CD4-positive, alpha-beta T cell treated with Interleukin-10 for 1 hour (primary cell): ENCODE data around the gene VSIG10L.

Source experiments
- DNase-seq: peaks from one replicate; pipeline ENCODE4 v3.0.0-alpha.2; 2020

The VSIG10L gene

GRCh38 chr19:51337861-51338562 lies 3.9 kb downstream of the VSIG10L start:
- no peak for DNase-seq

GRCh38 chr19:51337141-51337860 lies 4.6 kb downstream of the VSIG10L start:
- DNase-seq = no peak

GRCh38 chr19:51333836-51334460 lies 8.0 kb downstream of the VSIG10L start:
- DNase-seq = no peak

GRCh38 chr19:51331716-51332115 lies 10.2 kb downstream of the VSIG10L start:
- no peak for DNase-seq

- DNase-seq = no peak
Measured at GRCh38 chr19:51331193-51331592, 10.7 kb downstream of the VSIG10L start.

- DNase-seq = no peak
Measured at GRCh38 chr19:51330366-51330765, 11.6 kb downstream of the VSIG10L start.

- DNase-seq = no peak
Measured at GRCh38 chr19:51329411-51329810, 12.5 kb downstream of the VSIG10L start.

- peak; percentile 40 for DNase-seq
Measured at GRCh38 chr19:51327066-51328001, 14.6 kb downstream of the VSIG10L start.

- DNase-seq = no peak
Measured at GRCh38 chr19:51326216-51327065, 15.5 kb downstream of the VSIG10L start.

- no peak for DNase-seq
Measured at GRCh38 chr19:51325161-51325976, 16.6 kb downstream of the VSIG10L start.

GRCh38 chr19:51324167-51324481 lies 17.8 kb downstream of the VSIG10L start:
- no peak for DNase-seq

- DNase-seq = no peak
Measured at GRCh38 chr19:51323481-51324166, 18.3 kb downstream of the VSIG10L start.

GRCh38 chr19:51321799-51322198 lies 20.1 kb downstream of the VSIG10L start:
- DNase-seq = no peak

- DNase-seq = no peak
Measured at GRCh38 chr19:51320280-51320657, 21.7 kb downstream of the VSIG10L start.

GRCh38 chr19:51319649-51320279 lies 22.2 kb downstream of the VSIG10L start:
- no peak for DNase-seq

GRCh38 chr19:51318687-51319648 lies 23.0 kb downstream of the VSIG10L start:
- no peak for DNase-seq

- DNase-seq = no peak
Measured at GRCh38 chr19:51317968-51318367, 24.0 kb downstream of the VSIG10L start.

- no peak for DNase-seq
Measured at GRCh38 chr19:51317376-51317775, 24.6 kb downstream of the VSIG10L start.

- DNase-seq = no peak
Measured at GRCh38 chr19:51316688-51317087, 25.3 kb downstream of the VSIG10L start.
